ENCODE results near the gene BAG1.
A peak's percentile ranks its signal among the peaks of the same experiment; 100 is the strongest.

Gene BAG1

GRCh38 chr9:33242609-33243134 is 21.8 kb downstream of the BAG1 start:
- DNase-seq (ENCODE audit: low read depth, low spot score), result no peak

- no peak for DNase-seq (ENCODE audit: low read depth, low spot score)
Observed at GRCh38 chr9:33241298-33241697, 23.2 kb downstream of the BAG1 start.

GRCh38 chr9:33239921-33240320 is 24.6 kb downstream of the BAG1 start, which contains the start of gene SPINK4:
SPINK4 (plus strand) TSS chr9:33240167; CDS start chr9:33240209, 42 bp downstream.
- no peak for DNase-seq (ENCODE audit: low read depth, low spot score)

GRCh38 chr9:33236571-33236970 is 27.9 kb downstream of the BAG1 start:
- no peak for DNase-seq (ENCODE audit: low read depth, low spot score)

DNA sequence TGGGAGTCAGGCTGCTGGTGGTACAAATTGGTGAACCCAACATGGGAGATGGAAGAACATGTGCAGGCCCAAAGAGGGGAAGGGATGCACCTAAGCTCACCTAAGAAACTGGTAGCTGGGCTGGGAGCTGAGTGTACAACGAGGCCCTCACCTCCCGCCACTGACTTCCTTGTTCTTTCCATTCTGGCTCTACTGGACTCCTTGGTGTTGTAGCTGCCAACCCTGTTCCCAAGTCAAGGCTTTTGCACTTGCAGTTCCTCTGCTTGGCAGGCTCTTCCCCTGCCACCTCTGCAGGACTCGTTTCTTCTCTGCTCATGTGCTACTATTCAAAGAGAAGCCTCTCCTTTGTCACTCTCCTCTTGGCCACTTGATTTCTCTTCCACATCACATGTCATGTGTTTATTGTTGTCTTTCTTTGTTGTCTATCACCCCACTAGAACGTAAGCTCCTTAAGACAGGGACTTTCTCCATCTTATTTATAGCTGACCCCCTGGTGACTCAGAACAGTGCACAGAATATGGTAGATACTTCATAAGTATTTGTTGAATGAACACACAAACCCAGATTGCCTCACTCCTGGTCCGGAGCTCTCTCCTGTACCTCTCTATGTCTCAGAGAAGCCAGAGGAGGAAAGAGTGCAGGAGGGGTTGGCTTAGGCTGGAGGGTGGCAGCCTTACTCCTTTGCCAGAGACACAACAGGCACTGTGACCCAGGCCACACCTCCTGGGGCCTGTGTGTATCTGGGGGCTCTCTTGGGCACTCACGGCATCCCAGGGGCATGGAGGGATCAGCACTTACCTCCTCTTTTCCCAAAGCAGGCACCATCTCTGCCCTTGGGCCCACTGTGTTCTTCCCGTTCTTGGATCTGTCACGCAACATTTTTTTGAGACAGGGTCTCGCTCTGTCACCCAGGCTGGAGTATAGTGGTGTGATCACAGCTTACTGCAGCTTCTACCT is 29.7 kb downstream of the BAG1 start:
- no peak for DNase-seq (ENCODE audit: low read depth, low spot score)

- no peak for DNase-seq (ENCODE audit: low read depth, low spot score)
Observed at GRCh38 chr9:33233626-33234342, 30.7 kb downstream of the BAG1 start.

DNA sequence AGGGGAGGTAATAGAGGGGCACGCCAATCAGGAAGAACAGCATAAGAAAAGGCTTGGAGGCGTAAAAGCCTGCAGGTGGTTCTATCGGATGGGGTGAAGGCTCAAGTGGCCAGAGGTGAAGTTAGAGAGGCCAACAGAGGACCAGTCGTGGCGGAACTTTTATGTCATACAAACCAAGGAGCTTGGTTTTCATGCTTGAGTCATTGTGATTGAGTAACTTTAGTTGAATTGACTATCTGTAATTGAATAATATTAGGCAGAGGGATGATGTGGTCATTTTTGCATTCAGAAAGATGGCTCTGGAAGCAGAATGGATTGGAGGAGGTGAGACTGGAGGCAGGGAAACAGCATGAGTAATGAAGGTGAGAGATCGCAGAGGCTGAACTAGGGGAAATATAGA is 31.7 kb downstream of the BAG1 start:
- DNase-seq (ENCODE audit: low read depth, low spot score), result no peak

DNA sequence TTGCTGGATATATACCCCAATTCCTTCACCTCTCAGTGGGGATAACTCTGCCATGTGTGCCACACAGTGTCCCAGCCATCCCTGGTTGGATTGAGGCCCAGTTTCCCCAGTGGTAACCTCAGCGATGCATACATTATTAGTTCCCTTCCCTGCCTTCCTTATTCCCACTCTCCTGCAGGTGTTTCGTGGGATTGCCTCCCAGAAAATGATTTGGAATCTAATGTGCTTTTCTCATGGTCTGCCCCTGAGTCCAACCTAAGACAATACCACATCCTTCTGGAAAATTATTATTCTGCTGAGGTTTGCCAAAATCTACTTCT is 32.9 kb downstream of the BAG1 start:
- DNase-seq (ENCODE audit: low read depth, low spot score), result no peak

GRCh38 chr9:33230756-33231622 is 33.5 kb downstream of the BAG1 start:
- DNase-seq (ENCODE audit: low read depth, low spot score), result no peak

DNA sequence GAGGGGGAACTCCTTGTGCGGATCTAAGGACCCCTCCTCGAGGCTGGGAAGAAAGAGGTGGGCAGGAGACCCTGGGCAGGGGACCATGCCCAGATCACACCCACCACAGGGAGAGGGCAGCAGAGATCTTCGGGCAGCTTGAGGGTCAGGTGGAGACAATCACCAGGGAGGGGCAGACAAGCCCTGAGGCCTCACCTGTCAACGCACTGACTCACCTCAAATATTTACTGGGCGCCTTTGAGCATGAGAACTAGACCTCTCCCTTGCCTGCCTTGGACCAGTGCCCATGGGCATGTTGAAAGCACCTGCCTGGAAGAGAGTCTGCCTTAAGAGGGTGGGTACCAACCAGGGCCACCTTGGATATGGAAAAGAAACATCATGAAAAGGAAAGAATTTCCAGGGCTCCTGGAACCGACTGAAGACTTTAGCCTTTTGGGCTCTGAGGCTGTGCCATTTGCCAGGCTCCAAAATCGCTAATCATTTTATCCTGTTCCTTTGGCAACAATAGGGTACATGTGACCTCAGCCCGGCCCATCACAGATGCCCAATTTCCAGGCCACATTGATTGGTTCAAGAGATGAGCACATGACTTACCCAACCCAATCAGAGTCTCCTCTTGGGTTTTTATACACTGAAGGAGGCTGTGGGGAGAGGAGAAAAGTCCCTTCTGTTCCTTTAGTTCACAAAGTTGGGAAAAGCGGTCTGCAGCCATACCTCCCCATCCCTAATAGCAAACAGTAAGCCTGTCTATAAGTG is 35.0 kb downstream of the BAG1 start:
- DNase-seq (ENCODE audit: low read depth, low spot score), result no peak

GRCh38 chr9:33228606-33229005 is 35.9 kb downstream of the BAG1 start:
- DNase-seq (ENCODE audit: low read depth, low spot score), result no peak

DNA sequence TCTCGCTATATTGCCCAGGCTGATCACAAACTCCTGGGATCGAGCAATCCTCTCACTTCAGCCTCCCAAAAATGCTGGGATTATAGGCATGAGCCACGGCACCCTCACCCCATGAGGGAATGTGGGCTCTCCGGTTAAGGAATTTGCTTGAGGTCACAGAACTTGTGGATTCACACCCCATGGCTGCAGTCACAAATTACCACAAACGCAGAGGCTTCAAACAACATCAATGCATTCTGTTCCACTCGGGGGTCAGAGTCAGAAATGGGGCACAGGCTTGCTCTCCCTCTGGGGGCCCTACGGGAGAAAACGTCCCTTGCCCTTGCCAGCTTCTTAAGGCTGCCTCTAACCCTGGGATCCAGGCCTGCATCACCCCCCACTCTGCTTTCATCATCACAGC is 36.8 kb downstream of the BAG1 start:
- no peak for DNase-seq (ENCODE audit: low read depth, low spot score)

DNA sequence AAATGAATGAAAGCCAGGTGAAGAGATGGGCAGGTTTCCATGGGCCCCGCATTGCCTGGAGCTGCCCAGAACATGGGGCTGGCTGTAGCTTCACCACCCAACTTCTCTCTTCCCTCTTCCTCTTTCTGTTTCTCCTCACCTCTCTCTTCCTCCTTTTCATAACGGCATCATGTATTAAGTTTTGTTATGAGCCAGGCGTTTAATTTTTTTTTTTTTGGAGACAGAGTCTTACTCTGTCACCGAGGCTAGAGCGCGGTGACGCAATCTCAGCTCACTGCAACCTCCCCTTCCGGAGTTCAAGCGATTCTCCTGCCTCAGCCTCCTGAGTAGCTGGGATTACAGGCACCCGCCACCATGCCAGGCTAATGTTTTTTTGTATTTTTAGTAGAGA is 37.5 kb downstream of the BAG1 start:
- no peak for DNase-seq (ENCODE audit: low read depth, low spot score)

DNA sequence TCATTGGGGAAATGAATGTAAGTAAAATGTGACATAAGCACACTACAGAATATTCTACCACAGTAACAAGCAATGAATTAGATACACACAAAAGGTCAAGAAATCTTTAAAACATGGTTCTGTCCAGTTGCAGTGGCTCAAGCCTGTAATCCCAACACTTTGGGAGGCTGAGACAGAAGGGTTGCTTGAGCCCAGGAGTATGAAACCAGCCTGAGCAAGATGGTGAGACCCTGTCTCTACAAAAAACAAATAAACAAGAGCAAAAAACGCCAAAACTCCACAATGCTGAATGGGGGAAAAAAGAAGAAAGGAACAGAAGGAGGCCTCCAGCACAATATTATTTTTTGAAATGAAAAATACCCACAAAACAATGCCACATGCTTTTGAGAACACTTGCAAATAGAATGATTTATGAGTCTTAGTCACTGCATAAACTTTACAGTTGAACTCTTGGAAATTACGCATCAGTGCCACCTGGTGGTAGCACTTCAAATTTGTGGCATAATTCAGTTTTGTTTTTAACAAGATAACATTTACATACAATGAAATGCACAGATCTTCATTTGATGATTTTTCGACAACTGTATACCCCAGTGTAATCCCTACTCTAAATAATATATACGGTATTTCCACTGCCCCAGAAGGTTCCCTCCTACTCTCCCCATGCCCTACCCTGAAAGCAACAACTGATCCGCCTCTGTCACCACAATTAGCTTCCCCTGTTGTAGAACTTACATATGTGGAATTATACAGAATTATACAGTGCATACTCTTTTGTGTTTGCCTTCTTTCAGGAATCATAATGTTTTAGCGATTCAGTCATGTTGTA is 39.0 kb downstream of the BAG1 start:
- peak; percentile 48 for DNase-seq (ENCODE audit: low read depth, low spot score)

DNA sequence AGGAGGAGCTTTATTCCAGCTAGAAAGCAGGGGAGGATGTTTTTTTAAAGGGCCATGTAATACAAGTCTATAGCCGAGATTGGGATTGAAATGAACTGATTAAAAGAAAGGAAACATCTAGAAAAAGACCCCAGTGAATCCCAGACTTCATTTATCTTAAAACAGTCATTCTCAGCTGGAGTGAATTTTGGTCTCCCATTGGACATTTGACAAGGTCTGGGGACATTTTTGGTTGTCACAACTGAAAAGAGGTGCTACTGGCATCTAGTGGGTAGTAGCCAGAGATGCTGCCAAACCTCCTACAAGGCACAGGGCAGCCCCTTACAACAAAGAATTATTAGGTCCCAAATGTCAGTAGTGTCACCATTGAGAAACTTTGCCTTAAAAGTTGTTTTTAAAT is 40.8 kb downstream of the BAG1 start:
- no peak for DNase-seq (ENCODE audit: low read depth, low spot score)

- no peak for DNase-seq (ENCODE audit: low read depth, low spot score)
Observed at GRCh38 chr9:33222031-33222430, 42.5 kb downstream of the BAG1 start.

DNA sequence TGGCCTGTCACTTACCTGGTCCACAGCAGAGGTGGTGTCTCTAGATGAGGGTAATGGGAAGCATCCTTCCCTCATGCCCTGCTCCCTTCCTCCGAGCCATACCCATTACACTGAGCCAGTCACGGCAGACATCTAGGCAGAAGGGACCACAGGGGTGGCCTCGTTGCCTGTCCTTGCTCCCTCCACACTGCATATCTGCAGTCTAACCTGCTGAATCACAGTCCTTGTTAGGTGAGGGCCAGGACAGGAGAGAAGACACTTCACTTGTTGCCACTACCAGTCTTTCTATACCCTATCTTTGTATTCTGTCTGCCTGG is 43.0 kb downstream of the BAG1 start:
- no peak for DNase-seq (ENCODE audit: low read depth, low spot score)

- no peak for DNase-seq (ENCODE audit: low read depth, low spot score)
Observed at GRCh38 chr9:33220681-33221567, 43.6 kb downstream of the BAG1 start.

DNA sequence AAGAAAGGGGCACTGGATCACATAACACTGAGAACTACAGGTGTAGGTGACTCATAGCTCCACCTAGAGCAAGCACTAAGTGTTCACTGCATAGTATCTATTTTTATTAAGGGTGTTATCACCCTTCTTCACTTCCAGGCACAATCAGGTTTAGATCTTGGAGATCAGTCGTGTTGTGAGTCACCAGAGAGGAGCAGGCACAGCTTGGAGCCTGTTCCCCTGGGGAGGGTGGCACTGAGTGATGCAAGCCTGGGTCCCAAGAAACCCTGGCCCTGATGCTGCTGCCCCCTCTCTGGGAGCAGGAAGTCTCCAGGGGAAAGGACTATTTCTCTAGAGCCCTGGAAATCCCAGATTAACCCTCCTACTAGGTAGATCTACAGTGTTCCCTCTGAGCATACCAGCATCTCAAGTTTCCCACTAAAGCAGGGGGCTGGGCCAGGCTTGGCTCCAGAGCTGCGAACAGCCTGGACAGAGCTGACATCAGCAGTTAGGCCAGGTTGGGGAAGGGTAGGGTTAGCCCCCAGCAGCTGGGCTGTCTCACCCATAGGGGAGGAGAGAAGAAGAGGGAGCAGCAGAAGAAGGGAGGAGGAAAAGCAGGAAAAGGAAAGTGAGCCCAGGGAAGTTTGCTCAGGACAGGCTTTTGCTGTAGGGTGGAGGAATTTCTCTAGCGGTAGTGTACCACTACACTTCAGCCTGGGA is 52.7 kb downstream of the BAG1 start:
- DNase-seq (ENCODE audit: low read depth, low spot score), result no peak

Data from activated CD4-positive, CD25-positive, alpha-beta regulatory T cell treated with anti-CD3 and anti-CD28 coated beads, Interleukin-2, amount 50 U/mL, for 16 hours (primary cell).